Measurements from ENCODE around the gene ZNF678.

The ZNF678 gene

DNA sequence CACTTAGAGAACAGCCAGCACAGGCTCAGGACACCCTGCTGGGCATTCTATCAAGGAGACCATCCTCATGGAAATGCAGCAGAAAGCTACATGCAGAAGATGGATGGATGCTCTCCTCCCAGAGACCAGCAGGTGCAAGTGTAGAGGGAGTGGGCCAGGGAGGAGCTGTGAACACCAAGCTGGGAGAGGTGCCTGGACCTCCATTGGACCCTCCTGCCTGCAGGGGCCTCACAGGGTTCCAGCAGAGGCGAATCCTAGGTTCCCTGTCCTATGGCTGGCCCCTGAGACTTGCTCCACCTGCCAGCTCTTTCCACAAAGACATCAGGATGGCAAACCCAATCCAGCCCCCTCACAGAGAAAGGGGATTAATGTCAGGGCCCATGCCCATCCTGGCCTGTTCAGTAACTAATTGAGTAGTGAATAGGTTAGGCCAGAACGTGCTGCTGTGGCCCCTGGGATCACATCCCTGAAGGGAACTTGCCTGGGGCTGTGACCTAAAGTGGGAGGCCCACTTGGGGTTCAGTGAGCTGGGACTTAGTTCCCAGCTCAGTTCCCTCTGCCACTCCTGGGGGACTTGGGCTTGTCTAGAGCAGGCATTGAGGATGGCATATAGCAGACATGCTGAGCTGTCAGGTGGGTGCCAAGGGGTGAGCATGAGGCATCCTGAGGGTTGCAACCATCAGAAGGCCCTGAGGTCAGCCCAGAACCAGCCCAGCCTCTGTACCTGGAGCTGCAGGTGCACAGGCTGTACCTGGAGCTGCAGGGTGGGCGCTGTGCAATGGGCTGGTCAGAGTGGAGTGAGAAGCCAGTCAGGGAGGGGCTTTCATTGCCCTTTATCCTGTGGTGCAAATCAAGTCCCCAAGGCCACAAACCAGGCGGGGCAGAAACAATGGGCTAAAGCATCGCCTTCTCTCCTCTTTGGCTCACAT, 22.9 kb upstream of the ZNF678 start:
- TF ChIP-seq POU6F1 (CRISPR knock-in tag; IDR thresholded peaks at IDR 0.05; ENCODE audit: borderline replicate concordance, low read depth) (no peak), CSRNP3 (CRISPR knock-in tag; IDR thresholded peaks at IDR 0.05) (no peak), OSR1 (CRISPR knock-in tag; IDR thresholded peaks at IDR 0.05) (no peak), GLIS3 (CRISPR knock-in tag; IDR thresholded peaks at IDR 0.05) (no peak), ZNF565 (CRISPR knock-in tag; conservative IDR thresholded peaks at IDR 0.05; ENCODE audit: low read depth) (no peak), ARNTL (CRISPR knock-in tag; IDR thresholded peaks at IDR 0.05; ENCODE audit: borderline replicate concordance, low read depth) (no peak)
- no peak for ATAC-seq

DNA sequence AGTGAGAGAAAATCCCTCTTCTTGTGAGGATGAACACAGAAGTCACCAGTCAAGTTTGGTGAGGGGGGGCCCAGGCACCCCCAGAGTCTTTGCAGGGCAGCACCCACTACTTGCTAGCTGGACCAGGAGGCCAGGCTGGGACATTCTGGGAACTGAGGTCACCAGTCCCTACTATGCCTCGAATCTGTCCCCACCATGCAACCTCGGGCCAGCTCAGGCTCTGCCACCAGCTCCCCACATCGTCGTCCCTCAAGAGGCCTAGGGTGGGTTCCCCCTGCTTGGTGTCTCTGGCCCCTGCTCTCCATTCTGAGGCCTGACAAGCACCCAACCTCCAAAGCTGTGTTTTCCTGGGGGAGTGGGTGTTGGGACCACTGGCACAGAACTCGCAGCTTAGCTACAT, 22.2 kb upstream of the ZNF678 start:
- TF ChIP-seq ZFP30 (CRISPR knock-in tag; IDR thresholded peaks at IDR 0.05) (no peak), RARB (CRISPR knock-in tag; IDR thresholded peaks at IDR 0.05) (no peak)
- TF ChIP-seq, protein P1, sequence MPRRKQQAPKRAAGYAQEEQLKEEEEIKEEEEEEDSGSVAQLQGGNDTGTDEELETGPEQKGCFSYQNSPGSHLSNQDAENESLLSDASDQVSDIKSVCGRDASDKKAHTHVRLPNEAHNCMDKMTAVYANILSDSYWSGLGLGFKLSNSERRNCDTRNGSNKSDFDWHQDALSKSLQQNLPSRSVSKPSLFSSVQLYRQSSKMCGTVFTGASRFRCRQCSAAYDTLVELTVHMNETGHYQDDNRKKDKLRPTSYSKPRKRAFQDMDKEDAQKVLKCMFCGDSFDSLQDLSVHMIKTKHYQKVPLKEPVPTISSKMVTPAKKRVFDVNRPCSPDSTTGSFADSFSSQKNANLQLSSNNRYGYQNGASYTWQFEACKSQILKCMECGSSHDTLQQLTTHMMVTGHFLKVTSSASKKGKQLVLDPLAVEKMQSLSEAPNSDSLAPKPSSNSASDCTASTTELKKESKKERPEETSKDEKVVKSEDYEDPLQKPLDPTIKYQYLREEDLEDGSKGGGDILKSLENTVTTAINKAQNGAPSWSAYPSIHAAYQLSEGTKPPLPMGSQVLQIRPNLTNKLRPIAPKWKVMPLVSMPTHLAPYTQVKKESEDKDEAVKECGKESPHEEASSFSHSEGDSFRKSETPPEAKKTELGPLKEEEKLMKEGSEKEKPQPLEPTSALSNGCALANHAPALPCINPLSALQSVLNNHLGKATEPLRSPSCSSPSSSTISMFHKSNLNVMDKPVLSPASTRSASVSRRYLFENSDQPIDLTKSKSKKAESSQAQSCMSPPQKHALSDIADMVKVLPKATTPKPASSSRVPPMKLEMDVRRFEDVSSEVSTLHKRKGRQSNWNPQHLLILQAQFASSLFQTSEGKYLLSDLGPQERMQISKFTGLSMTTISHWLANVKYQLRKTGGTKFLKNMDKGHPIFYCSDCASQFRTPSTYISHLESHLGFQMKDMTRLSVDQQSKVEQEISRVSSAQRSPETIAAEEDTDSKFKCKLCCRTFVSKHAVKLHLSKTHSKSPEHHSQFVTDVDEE (CRISPR knock-in tag; IDR thresholded peaks at IDR 0.05), result no peak
- ATAC-seq, result no peak

GRCh38 chr1:227541796-227542152, 21.6 kb upstream of the ZNF678 start:
- TF ChIP-seq ZC3H10 (CRISPR knock-in tag; IDR thresholded peaks at IDR 0.05) (no peak), PATZ1 (CRISPR knock-in tag; IDR thresholded peaks at IDR 0.05; ENCODE audit: borderline replicate concordance) (no peak), ZFP30 (CRISPR knock-in tag; IDR thresholded peaks at IDR 0.05) (no peak), OSR1 (CRISPR knock-in tag; IDR thresholded peaks at IDR 0.05) (no peak), SNAI2 (CRISPR knock-in tag; IDR thresholded peaks at IDR 0.05) (no peak), ZNF70 (CRISPR knock-in tag; IDR thresholded peaks at IDR 0.05) (no peak), CSRNP3 (CRISPR knock-in tag; IDR thresholded peaks at IDR 0.05) (no peak), TOX (CRISPR knock-in tag; IDR thresholded peaks at IDR 0.05; ENCODE audit: borderline replicate concordance) (no peak), PPARA (CRISPR knock-in tag; IDR thresholded peaks at IDR 0.05; ENCODE audit: borderline replicate concordance) (no peak), ZNF565 (CRISPR knock-in tag; conservative IDR thresholded peaks at IDR 0.05; ENCODE audit: low read depth) (no peak), BACH2 (CRISPR knock-in tag; IDR thresholded peaks at IDR 0.05; ENCODE audit: borderline replicate concordance) (no peak), RARB (CRISPR knock-in tag; IDR thresholded peaks at IDR 0.05) (no peak), TCF4 (CRISPR knock-in tag; IDR thresholded peaks at IDR 0.05; ENCODE audit: borderline replicate concordance) (no peak), ISL1 (CRISPR knock-in tag; IDR thresholded peaks at IDR 0.05) (no peak), CSDC2 (CRISPR knock-in tag; IDR thresholded peaks at IDR 0.05) (no peak), ZFP3 (CRISPR knock-in tag; IDR thresholded peaks at IDR 0.05) (no peak), POU6F1 (CRISPR knock-in tag; IDR thresholded peaks at IDR 0.05; ENCODE audit: borderline replicate concordance, low read depth) (no peak), ZNF8 (CRISPR knock-in tag; IDR thresholded peaks at IDR 0.05) (no peak), GLIS3 (CRISPR knock-in tag; IDR thresholded peaks at IDR 0.05) (no peak)
- TF ChIP-seq, protein P1 (CRISPR knock-in tag; IDR thresholded peaks at IDR 0.05), result no peak
- peak; percentile 55 for ATAC-seq
